SHP77 (cell line): ENCODE data around the gene COLEC12.

ENCODE experiments used
- DNase-seq, 2 experiments: peaks; one replicate each; lab custom pipeline; 2025; lab: John Stamatoyannopoulos, UW

Gene COLEC12

DNA sequence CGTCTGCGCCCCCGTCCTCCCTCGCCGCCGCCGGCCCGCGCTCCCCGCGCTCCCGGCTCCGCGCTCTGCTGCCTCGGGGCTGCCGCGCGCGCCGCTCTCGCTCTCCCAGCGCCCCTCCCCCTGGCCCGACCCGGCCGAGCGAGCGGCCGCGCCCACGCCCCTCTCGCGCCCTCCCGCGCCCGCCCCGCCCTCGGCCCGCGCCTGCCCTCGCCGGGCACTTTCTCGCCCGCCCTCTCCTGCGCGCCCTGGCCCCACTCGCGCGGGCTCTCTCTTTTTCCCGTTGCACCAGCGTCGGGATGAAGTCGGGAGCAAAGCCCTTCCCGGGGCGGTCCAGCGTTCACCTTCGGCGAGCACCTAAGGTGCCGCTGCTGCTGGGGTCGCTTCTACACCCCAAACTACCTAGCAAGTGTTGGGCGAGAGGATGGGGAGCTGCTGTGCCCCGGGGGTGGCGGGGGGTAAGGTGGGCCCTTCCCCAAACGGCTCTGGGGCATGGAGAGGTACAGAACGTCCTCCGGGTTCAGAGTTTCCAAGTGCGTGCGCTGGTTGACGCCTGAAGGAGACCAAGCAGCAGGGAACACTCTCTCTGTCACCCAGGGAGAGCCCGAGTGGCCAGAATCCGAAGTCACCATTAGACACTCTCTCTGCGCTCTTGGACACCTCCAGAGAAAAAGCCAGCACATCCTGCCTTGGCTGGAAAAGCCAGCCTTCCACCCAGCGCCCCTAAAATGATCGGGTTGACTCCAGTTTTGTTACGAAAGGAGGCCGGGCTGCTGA is at the start of gene COLEC12:
Gene COLEC12, minus strand, starts transcription at position 70 of the 774 bp plus-strand sequence. CDS start 187 bp downstream, outside the sequence.
- no peak for DNase-seq

DNA sequence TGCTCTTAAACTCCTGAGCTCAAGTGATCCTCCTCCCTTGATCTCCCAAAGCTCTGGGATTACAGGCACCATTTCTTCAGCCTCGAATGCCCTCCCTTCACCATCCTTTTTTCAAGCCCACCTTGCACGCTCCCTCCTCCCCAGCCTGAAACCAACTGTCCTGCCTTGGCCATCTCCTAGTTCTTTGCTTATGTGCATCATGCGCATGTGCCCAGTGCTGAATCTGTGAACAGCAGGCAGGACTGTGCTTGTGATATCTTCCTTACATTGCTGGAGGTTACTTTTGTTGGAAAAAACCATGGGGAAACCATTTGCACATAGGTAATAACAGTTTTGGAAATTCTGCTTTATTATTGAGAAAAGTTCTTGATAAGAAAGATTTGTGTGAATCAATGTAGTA is 49.5 kb upstream of the COLEC12 start:
- DNase-seq: no peak

DNA sequence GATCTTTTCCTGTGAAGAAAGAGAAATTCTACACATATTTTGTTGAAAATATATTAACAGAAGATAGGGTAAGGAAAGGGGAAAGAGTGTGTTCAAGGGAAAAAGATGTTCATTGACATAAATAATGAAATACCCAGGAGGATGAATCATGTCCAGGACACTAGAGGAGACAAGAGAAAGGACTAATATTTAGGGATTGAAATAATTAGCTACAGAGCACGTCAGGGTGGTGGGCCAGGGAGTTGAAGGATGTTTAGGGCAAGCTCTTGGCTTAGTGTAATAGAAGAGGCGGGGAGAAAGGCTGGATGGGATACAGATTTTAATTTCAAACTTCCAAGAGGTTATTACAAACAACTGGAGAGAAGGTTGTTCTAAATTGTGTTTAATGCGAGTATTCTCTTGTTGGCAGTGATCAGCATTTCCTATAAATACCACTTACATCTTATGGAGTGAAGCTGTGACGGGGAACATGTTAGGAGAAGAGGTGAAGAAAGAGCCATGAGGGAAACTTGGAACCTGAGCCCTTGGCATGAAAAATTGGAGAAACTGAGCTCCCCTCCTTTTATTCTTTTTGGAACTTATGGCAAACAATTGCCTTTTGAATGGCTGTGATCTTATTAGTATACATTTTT is 43.1 kb upstream of the COLEC12 start:
- no peak for DNase-seq

DNA sequence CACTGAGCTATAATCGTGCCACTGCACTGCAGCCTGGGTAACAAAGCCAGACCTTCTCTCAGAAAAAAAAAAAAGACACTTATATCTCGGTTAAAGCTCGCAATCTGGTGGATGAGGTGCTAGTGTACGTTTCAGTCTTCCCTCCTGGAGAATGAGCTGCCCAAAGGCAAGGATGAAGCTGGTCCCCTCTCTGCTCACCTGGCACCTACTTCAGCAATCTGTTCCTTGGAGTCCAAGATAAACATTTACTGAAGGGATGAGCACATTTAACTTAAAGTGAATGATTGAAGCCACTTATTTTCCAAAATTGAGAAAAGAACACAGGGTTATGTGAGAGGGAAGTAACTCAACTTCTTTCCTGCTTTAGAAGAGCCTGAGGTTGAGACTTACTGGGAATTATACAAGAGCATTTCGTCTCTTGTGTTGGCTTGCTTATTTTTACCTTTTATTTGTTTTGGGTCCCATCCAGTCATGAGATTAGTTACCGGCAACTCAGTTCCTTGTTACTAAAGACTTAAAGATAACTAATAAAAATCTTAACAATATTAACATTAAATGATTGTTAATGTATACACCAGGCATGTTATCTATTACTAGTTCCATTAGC is 33.6 kb upstream of the COLEC12 start:
- DNase-seq: no peak

DNA sequence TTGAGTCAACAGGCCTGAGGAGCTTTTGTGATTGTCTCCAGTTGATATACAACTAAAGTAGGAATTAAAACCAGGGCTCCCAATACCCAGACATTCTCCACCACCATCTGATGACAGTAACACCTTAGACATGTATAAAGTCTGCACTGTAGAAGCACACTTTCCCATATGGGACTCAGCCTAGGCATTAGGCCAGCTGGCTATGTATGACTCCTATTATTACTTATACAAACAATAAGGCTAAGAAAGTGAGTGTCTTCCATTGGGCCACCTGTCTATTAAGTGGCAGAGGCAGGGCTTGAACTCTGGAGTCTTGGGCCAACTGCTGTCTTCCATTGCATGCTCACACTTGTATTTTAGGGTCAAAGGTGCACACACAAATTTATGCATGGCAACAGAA is 32.1 kb upstream of the COLEC12 start:
- DNase-seq: no peak

DNA sequence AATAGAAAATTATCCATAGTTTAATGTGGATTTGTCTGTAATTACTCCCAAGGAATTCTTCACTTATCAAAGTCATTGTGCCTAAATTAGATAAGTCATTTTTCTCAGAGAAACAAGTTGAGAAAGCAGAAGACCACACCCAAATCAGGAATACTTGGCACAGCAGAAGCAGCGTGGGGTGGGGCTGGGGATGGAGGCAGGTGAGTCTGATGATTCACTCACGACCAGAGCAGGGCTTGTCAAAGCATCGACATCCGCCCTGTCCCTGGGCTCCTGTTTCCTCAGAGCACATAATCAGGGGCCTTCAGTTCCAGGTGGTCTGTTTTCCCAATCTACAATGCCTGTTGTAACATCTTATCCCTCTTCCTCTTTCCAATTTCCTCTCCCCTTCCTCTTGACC is 31.5 kb upstream of the COLEC12 start:
- DNase-seq: no peak

DNA sequence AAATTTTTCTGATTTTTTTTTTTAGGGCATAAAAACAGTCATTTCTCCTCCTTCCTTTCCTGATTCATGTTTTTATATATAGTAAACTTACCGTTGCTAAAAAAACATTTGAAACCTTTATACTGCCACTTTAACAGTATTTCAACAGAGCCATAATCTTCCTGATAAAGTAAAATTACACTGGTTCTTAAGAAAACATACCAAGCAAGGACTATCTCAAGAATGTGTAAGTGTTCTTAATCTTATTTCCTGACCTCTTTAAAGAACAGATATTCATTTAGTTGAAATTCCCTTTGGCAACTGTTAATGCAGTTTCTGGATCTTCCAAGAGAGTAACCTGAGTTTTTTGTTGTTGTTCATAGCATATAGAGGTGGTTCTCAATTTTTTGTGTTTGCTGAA is 26.6 kb upstream of the COLEC12 start:
- no peak for DNase-seq

DNA sequence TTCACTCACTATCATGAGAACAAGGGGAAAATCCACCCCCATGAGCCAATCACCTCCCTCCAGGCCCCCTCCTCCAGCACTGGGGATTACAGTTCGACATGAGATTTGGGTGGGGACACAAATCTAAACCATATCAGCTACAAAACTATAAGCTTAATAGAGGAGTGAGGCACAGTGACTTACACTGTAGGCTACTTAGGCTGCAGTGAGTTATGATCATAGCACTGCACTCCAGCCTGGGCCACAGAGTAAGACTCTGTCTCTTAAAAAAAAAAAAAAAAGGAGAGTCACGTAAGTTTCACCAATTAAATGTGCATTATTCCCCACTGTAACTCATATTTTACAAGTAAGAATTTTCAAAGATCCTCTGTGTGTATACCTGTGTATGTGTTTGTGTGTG is 26.2 kb upstream of the COLEC12 start:
- DNase-seq: no peak

DNA sequence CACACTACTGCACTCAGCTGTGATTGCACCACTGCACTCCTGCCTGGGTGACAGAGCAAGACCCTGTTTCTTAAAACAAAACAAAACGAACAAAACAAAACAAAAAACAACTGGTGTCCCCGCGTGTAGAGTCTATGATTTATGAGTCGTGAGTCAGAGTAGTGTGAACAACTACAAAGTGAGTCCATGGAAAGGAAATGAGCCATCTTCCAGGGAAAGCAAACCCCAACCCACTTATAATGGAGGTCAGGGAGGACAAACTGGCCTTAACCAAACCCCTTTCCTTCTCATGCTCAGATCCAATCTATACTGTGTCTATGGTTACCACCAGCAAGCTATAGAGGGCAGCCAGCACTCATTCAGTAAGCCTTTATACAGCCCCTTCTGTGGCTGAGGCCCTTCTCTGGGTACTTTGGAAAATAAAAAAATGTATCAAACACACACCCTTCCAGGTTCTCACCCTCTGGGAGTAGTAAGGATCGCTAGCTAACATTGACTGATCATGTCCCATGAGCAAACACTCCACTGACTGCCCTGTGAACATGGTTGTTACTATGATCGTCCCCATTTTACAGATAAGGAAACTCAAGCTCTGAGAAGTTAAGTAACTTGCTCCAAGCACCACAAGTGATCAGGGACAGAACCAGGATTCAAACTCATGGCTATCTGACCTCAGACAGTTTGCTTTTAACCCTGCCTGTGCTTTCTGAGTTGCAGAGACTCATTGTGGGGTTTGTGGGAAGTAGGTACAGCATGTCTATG is 24.7 kb upstream of the COLEC12 start:
- no peak for DNase-seq

DNA sequence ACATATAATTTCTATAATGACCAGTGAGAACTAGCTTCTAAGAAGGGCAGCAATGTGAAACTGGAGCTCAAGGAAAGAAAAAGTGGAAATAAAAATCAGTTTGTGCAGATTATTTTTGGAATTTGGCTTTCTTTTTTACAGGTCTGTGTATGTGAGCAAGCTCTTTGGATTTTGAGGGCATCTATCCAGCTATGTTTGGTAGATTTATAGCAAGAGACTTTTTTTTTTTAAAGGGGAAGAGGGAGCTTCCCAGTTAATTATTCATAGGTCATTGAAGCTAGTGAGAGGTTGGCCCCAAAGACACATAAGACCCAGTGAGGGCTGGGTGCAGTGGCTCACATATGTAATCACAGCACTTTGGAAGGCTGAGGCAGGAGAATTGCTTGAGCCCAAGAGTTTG is 24.0 kb upstream of the COLEC12 start:
- no peak for DNase-seq

DNA sequence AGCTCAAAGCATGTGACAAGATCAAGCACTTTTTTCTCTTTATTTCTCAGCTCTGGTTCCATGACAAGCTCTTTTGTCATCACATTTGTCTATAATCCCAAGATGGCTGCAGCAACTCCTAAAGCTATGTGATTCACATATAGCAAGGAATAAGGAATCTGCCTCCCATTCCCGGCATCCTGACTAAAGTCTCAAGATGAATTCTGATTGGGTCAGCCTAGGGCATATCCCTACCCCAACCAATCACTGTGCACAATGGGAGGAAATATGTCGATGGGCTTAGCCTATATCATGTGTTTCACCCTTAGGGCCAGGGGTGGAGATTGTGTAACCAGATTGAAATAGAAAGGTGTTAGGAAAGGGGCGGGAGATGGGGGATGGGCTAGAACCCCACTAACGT is 23.1 kb upstream of the COLEC12 start:
- DNase-seq: no peak

DNA sequence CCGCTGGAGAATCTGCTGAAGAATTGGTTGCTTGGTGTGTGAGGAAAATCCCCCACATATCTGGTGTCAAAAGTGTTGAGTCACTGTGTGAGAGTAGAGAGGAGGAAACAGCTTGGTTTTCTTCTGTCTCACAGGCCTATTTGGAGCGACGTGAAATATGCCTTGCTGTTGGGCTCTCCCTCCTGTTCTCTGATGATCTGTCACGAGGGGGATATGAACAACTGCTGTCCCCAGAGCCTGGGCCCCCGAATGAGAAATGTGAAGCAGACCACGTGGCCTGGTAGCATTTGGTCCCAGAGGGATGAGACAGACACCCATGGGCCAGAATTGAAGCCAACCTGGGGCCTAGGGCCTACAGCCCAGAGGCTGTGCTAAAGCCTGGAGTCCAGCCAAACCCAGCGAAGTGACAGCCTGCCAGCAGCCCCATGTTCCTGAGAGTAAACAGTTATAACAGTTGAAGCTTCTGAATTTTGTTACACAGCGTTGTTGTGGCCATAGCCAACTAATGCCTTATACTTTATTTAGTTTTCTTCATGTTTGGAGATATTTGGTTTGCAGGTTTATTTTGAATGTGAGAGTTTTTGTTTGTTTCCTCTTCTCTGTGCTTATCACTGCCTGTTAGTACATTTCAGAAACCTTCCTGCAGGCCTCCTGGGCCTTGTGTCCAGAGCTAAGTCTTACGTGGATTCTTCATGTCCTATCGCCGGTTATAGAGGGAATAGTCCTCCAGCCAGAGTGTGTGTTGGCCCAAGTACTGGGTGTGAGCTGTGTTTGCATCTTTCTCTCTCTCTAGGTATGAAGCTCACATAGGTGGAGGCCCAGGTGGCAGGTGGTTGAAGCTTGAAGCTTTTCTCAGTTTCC is 18.7 kb upstream of the COLEC12 start:
- DNase-seq: peak in 1 of 2 experiments; percentile 3

DNA sequence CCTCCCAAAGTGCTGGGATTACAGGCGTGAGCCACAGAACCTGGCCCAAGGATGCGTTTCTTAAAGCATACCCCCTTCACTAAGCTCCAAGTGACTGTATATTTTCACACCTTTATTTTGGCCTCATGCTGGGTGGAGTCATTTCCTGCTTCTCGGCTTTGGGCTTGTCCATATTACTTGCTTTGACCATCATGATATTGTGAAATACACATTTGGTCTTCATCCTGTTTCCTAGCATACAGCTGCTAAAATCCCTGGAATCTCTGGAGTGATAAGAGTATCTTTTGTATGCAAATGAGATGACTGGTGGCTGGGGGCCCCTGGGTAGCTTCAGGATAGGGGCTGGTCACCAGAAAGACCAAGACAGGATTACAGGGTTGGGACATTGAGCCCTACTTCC is 17.6 kb upstream of the COLEC12 start:
- DNase-seq: no peak

DNA sequence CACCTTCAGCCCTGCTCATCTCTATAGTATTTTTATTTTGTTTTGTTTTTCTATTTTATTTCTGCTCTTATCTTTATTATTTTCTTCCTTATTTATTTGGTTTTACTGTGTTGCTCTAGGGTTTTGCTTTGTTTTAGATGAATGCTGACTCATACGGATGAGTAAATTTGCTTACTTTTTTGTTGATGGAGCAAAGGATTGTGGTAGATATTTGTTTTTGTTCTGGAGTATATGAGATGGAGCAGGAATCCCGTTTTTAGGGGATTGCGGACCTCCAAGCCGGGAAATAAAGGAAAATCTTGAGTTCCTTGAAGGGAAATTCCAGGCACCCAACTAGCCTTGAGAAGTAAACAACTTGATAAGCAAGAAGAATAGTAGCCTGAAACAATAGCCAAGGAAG is 15.3 kb upstream of the COLEC12 start:
- DNase-seq: no peak

DNA sequence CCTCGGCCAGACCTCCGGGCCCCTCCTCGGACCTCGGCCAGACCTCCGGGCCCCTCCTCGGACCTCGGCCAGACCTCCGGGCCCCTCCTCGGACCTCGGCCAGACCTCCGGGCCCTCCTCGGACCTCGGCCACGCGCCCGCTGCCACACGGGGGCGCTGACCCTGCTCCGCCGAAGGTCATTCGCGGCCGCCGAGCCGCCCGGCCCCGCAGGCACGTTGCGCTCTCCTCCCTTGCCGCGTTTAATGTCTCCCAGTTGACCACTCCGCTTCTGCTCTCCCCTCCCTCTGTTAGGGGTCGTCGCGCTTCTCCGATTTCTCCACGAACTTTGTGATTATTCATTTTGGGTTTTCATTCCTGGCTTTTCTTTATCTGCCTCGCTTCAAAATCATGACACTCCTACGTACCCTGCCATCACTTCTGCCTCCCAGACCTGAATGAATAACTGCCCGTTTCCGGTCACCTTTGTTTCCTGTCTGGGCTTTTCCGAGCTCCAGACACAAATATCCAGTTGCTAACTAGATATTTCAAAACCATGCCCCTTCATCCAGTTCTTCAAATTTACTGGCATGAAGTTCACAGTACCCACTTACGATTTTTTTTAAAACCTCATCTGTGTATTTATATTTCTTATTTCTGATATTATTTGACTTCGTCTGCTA is 14.8 kb upstream of the COLEC12 start:
- DNase-seq: no peak

DNA sequence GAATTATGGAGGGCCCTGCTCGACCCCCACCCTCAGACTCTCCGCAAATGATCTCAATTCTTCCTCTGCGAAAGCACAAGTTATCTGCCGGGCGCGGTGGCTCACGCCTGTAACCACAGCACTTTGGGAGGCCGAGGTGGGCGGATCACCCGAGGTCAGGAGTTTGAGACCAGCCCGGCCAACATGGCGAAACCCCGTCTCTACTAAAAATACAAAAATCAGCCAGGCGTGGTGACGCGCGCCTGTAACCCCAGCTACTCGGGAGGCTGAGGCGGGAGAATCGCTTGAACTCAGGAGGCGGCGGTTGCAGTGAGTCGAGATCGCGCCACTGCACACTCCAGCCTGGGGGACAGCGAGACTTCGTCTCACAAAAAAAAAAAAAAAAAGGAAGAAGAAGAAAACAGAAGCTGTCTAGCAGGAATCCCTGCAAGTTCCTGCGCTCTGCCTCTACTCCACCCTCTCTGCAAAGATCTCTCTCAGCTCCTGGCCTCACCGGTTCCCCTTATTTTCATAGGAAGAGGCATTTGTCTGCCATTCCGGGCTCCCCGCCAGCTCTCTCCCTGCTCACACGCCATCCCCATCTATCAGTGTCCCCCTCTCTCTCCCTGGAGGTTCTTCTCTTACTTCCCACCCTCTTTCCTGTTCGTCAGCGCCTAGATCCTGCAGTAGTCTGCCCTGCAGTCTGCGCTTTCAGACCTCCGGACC is 13.5 kb upstream of the COLEC12 start:
- DNase-seq: no peak

DNA sequence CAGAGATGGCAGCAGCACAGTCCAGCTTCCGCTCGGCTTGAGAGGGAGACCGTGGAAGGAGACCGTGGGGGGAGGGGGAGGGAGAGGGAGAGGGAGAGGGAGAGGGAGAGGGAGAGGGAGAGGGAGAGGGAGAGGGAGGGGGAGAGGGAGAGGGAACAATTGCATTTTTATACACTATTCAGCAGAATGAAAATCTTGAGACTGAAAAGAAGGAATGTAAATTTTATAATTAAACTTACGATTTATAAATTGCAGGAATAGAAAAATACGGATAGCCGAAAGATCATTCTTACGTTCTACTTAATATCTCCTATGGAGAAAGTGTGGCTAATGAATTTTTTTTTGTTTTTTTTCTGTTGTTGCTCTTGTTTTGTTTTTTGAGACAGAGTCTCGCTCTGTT is 12.5 kb upstream of the COLEC12 start:
- DNase-seq: no peak

DNA sequence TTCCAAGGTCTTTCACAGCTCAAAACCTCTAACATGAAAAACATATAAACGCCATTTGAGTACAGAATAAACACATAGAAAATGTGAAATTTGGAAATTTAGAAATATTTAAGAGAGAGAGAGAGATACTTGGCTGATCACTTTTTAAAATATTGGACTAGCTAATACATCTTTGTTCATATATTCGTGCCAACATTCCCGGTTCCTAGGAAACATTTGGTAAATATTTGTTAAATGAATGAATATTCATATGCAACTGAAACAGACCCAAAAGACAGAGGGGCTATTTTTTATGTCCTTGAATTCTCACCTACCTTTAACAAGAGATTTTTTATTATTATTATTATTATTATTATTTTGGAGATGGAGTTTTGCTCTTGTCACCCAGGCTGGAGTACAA is 8.3 kb upstream of the COLEC12 start:
- no peak for DNase-seq

DNA sequence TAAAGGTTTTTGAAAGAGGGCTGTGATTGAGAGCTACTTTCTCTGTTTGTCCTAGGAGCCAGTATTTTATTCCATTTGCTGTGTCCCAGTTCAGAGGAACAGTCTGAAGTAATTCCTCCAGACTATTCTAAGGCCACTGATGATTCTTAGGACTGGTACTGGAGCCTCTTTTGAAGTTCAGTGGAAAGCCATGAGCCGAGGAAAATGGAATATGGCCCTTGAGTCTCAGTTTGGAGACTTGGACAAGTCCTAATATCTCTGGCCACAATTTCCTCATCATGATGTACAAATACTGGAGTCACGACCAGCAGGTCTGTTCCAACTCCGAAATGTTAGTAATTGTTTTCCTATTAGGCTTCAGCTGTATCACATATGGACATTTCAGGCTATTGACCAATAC is 7.1 kb upstream of the COLEC12 start:
- no peak for DNase-seq

DNA sequence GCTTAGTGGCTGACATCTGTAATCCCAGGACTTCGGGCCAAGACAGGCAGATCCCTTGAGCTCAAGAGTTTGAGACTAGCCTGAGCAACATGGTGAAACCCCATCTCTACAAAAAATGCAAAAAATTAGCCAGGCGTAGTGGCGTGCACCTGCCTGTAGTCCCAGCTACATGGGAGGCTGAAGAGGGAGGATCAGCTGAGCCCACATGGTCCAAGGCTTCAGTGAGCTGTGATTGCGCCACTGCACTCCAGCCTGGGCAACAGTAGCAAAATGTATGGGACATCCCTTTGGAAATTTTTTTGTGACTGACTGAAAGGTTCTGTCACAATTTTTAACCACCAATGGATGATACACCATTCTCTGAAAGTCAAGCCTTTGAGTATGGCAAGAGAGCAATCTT is 6.3 kb upstream of the COLEC12 start:
- DNase-seq: no peak

DNA sequence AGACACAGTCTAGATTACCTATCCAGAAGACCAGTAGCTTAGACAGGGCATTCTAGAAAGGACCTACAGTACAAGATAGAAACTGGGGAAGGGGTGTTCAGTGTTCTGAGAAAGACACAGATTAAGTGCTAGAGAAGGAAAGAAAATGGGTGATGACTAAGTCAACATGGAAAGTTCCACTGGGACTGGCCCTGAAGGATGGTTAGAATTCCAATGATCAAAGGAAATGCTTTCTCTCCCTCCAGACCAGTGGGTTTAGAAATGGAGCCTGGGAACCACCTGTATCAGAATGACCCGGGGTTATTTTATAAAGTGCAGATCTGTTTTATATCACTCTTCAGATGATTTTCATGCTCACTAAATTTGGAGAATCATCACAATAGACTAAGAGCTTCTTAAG is 5.8 kb upstream of the COLEC12 start:
- DNase-seq: no peak
